Lung (tissue), 12 donors: Measurements from ENCODE around the gene PLCB3. TPM values are rescaled to one million over a fixed set of nuclear protein-coding genes. Genes with fewer than 3 reads are reported as not detected.

Experiments
- ATAC-seq: fragments of 200-7000 bp; cut with Tn5 transposase; one replicate; pipeline ENCODE4 v1.9.1; 2020; ENCODE audit warnings: moderate number of reproducible peaks; ENCODE audit not compliant: insufficient read depth, low FRiP score
- DNase-seq, 3 donors: peaks; one replicate each; pipeline ENCODE4 v3.0.0-alpha.2; 2013 to 2017
- H3K27ac ChIP-seq, 2 donors: one replicate each; pipeline ENCODE4 v1.5.1; 2013; ENCODE audit warnings: mild to moderate bottlenecking in 2 of 2, moderate library complexity in 2 of 2, control low read depth in 1 of 2, inconsistent platforms in 1 of 2, low read depth in 1 of 2, low read length in 1 of 2
- H3K27me3 ChIP-seq, 3 donors: one replicate each; pipeline ENCODE4 v1.5.1; 2013; ENCODE audit warnings: low read length in 2 of 3; ENCODE audit not compliant: control insufficient read depth in 3 of 3, insufficient read depth in 3 of 3
- H3K36me3 ChIP-seq, 4 donors: one replicate each; pipeline ENCODE4 v1.5.1; 2013; ENCODE audit warnings: low read length in 4 of 4, mild to moderate bottlenecking in 1 of 4, moderate library complexity in 1 of 4; ENCODE audit not compliant: control insufficient read depth in 4 of 4, insufficient read depth in 4 of 4
- H3K4me1 ChIP-seq, 5 donors: one replicate each; pipeline ENCODE4 v1.5.1; 2013; ENCODE audit warnings: low read length in 5 of 5, mild to moderate bottlenecking in 2 of 5, moderate library complexity in 1 of 5; ENCODE audit not compliant: control insufficient read depth in 5 of 5, insufficient read depth in 5 of 5
- H3K4me3 ChIP-seq: one replicate; pipeline ENCODE4 v1.5.1; 2013; ENCODE audit warnings: mild to moderate bottlenecking, control low read depth, moderate library complexity
- H3K9ac ChIP-seq, 2 donors: one replicate each; pipeline ENCODE4 v1.5.1; 2013; ENCODE audit warnings: low read length in 2 of 2, control low read depth in 1 of 2; ENCODE audit not compliant: insufficient read depth in 1 of 2
- H3K9me3 ChIP-seq, 4 donors: one replicate each; pipeline ENCODE4 v1.5.1; 2013; ENCODE audit warnings: low read length in 3 of 4, mild to moderate bottlenecking in 1 of 4, moderate library complexity in 1 of 4; ENCODE audit not compliant: control insufficient read depth in 4 of 4, insufficient read depth in 3 of 4
- CTCF ChIP-seq: IDR thresholded peaks from 2 replicates; pipeline ENCODE4 v1.5.1; 2012; ENCODE audit warnings: mild to moderate bottlenecking; ENCODE audit errors: control extremely low read depth, extremely low read depth
- WGBS, 2 donors: extraction: QIAGEN DNeasy Blood & Tissue Kit; methylation state at CpG; one replicate each; pipeline ENCODE4 v1.1.7; 2013; 5-methylcytosine and 5-hydroxymethylcytosine counted together
- polyA plus RNA-seq, 2 donors: library from polyadenylated mRNA; stranded (reverse); fragments of 200-250 nt; gene quantifications; one replicate each; pipeline ENCODE4 v1.2.1, GENCODE V29; 2013
- total RNA-seq, 2 donors: library from RNA; depleted of rRNA in 1 of 2; stranded (reverse); fragments of >200 nt in 1 of 2; gene quantifications; one replicate each; pipeline ENCODE4 v1.2.1, GENCODE V29; 2014 to 2021
- donor health status: control.
- donor health status: control.
- donor health status: Bipolar disorder and iron deficiency.
- donor health status: healthy.
- donor health status: DM: yes; HTN: yes; CAD: no.

The PLCB3 gene
- total and polyA plus RNA-seq, 4 donors = 15.0 to 32.0 (median 17.6) TPM

GRCh38 chr11:64286801-64287159 is 35.5 kb downstream of the PLCB3 start:
- 89 to 98% methylated on average over 9 of the region's 9 CpGs for WGBS, 2 donors
- Histone ChIP-seq H3K4me1 (peaks cover 0 to 21% (median 0%) of the 10 kb centered on the region in 5 donors), H3K27me3 (peaks cover 0 to 12% (median 12%) of the 10 kb centered on the region in 3 donors)

GRCh38 chr11:64287676-64288352 is 36.5 kb downstream of the PLCB3 start:
- peaks cover 0 to 5% (median 0%) of the 10 kb centered on the region in 4 donors for H3K9me3 ChIP-seq
- DNase-seq (no peak), ATAC-seq (no peak)
- WGBS, 2 donors = 96 to 97% methylated on average over 33 of the region's 33 CpGs
- no peak overlapping the region for H3K27ac ChIP-seq
- TF ChIP-seq CTCF = no peak
- peaks cover 0 to 3% (median 0%) of the 10 kb centered on the region in 4 donors for H3K36me3 ChIP-seq
- H3K4me1 ChIP-seq = peaks cover 0 to 30% (median 0%) of the 10 kb centered on the region in 5 donors
- H3K27me3 ChIP-seq = peaks cover 0 to 17% (median 12%) of the 10 kb centered on the region in 3 donors
- no peak overlapping the region for H3K9ac ChIP-seq
- H3K4me3 ChIP-seq = no peak overlapping the region

More at GRCh38 chr11:64286801-64287159, 35.5 kb downstream of the PLCB3 start:
- no peak for TF ChIP-seq CTCF
- DNase-seq (no peak), ATAC-seq (no peak)
- peaks cover 0 to 4% (median 0%) of the 10 kb centered on the region in 4 donors for H3K36me3 ChIP-seq
- H3K9ac ChIP-seq = no peak overlapping the region
- H3K9me3 ChIP-seq = peaks cover 0 to 4% (median 0%) of the 10 kb centered on the region in 4 donors
- H3K4me3 ChIP-seq = no peak overlapping the region
- no peak overlapping the region for H3K27ac ChIP-seq

GRCh38 chr11:64288353-64288750 is 37.0 kb downstream of the PLCB3 start:
- Histone ChIP-seq H3K4me3 (no peak overlapping the region), H3K27ac (no peak overlapping the region), H3K27me3 (peaks cover 0 to 22% (median 16%) of the 10 kb centered on the region in 3 donors), H3K9me3 (peaks cover 0 to 5% (median 0%) of the 10 kb centered on the region in 4 donors), H3K36me3 (peaks cover 0 to 3% (median 0%) of the 10 kb centered on the region in 4 donors), H3K9ac (no peak overlapping the region), H3K4me1 (peaks cover 0 to 29% (median 0%) of the 10 kb centered on the region in 5 donors)
- no peak for TF ChIP-seq CTCF
- DNase-seq (no peak), ATAC-seq (no peak)
- 91 to 92% methylated on average over 8 to 9 of the region's 9 CpGs for WGBS, 2 donors
